NCI-H1436 (cell line): ENCODE data around the gene USP3.

ENCODE experiments used
- DNase-seq: peaks from one replicate; lab custom pipeline; 2025; lab: John Stamatoyannopoulos, UW

Gene USP3

GRCh38 chr15:63497642-63498467, 6.5 kb upstream of the USP3 start:
- DNase-seq = no peak

GRCh38 chr15:63499175-63499549, 5.2 kb upstream of the USP3 start:
- DNase-seq = no peak

- no peak for DNase-seq
Observed at GRCh38 chr15:63499611-63500010, 4.8 kb upstream of the USP3 start.

GRCh38 chr15:63500265-63501250, 3.8 kb upstream of the USP3 start:
- no peak for DNase-seq

- DNase-seq = no peak
Observed at GRCh38 chr15:63501256-63502089, 2.9 kb upstream of the USP3 start.

- DNase-seq = no peak
Observed at GRCh38 chr15:63502137-63502766, 2.1 kb upstream of the USP3 start.

- DNase-seq = no peak
Observed at GRCh38 chr15:63502843-63503738, 1.3 kb upstream of the USP3 start.

GRCh38 chr15:63503739-63504246, 600 bp upstream of the USP3 start:
- peak; percentile 37 for DNase-seq

GRCh38 chr15:63504979-63505841, 817 bp downstream of the USP3 start:
- DNase-seq = peak; percentile 23

- no peak for DNase-seq
Observed at GRCh38 chr15:63505842-63506222, 1.4 kb downstream of the USP3 start.

GRCh38 chr15:63506537-63507035, 2.2 kb downstream of the USP3 start:
- no peak for DNase-seq

GRCh38 chr15:63507878-63508818, 3.8 kb downstream of the USP3 start:
- DNase-seq = no peak

GRCh38 chr15:63509056-63509954, 4.9 kb downstream of the USP3 start:
- DNase-seq = no peak

- no peak for DNase-seq
Observed at GRCh38 chr15:63509955-63510940, 5.9 kb downstream of the USP3 start.

GRCh38 chr15:63512148-63512547, 7.8 kb downstream of the USP3 start:
- no peak for DNase-seq

GRCh38 chr15:63513271-63513670, 8.9 kb downstream of the USP3 start:
- no peak for DNase-seq
